ENCODE results near the gene SLCO3A1.
"Not testable (repeated sequence)": the region's sequence is repeated elsewhere in the genome, so short reads cannot be mapped to it uniquely, and the experiment has no call there.

Gene SLCO3A1

GRCh38 chr15:92161039-92161670 is 307.6 kb downstream of the SLCO3A1 start:
- no peak for DNase-seq (ENCODE audit: low spot score)

GRCh38 chr15:92162657-92163056 is 309.1 kb downstream of the SLCO3A1 start:
- DNase-seq (ENCODE audit: low spot score): no peak

- DNase-seq (ENCODE audit: low spot score): no peak
These were observed 310.1 kb downstream of the SLCO3A1 start for GRCh38 chr15:92163641-92164040.

GRCh38 chr15:92164327-92165000 is 311.0 kb downstream of the SLCO3A1 start:
- no peak for DNase-seq (ENCODE audit: low spot score)

GRCh38 chr15:92165001-92165346 is 311.5 kb downstream of the SLCO3A1 start:
- no peak for DNase-seq (ENCODE audit: low spot score)

GRCh38 chr15:92166029-92166428 is 312.5 kb downstream of the SLCO3A1 start:
- DNase-seq (ENCODE audit: low spot score): no peak

- no peak for DNase-seq (ENCODE audit: low spot score)
These were observed 313.4 kb downstream of the SLCO3A1 start for GRCh38 chr15:92166751-92167405.

GRCh38 chr15:92167451-92167850 is 313.9 kb downstream of the SLCO3A1 start:
- no peak for DNase-seq (ENCODE audit: low spot score)

- DNase-seq (ENCODE audit: low spot score): no peak
These were observed 314.7 kb downstream of the SLCO3A1 start for GRCh38 chr15:92168066-92168683.

GRCh38 chr15:92170897-92171296 is 317.4 kb downstream of the SLCO3A1 start:
- no peak for DNase-seq (ENCODE audit: low spot score)

- no peak for DNase-seq (ENCODE audit: low spot score)
These were observed 325.4 kb downstream of the SLCO3A1 start for GRCh38 chr15:92178911-92179310.

- DNase-seq (ENCODE audit: low spot score): no peak
These were observed 330.6 kb downstream of the SLCO3A1 start for GRCh38 chr15:92184142-92184541.

GRCh38 chr15:92184679-92185230 is 331.2 kb downstream of the SLCO3A1 start:
- no peak for DNase-seq (ENCODE audit: low spot score)

- DNase-seq (ENCODE audit: low spot score): no peak
These were observed 334.5 kb downstream of the SLCO3A1 start for GRCh38 chr15:92187975-92188374.

GRCh38 chr15:92189166-92189565 is 335.7 kb downstream of the SLCO3A1 start:
- no peak for DNase-seq (ENCODE audit: low spot score)

- no peak for DNase-seq (ENCODE audit: low spot score)
These were observed 341.7 kb downstream of the SLCO3A1 start for GRCh38 chr15:92195241-92195640.

- no peak for DNase-seq (ENCODE audit: low spot score)
These were observed 342.8 kb downstream of the SLCO3A1 start for GRCh38 chr15:92196342-92196741.

GRCh38 chr15:92197746-92198145 is 344.2 kb downstream of the SLCO3A1 start:
- DNase-seq (ENCODE audit: low spot score): no peak

GRCh38 chr15:92200891-92201290 is 347.4 kb downstream of the SLCO3A1 start:
- no peak for DNase-seq (ENCODE audit: low spot score)

- DNase-seq (ENCODE audit: low spot score): no peak
These were observed 351.8 kb downstream of the SLCO3A1 start for GRCh38 chr15:92205255-92205739.

GRCh38 chr15:92207601-92208000 is 354.1 kb downstream of the SLCO3A1 start:
- not testable (repeated sequence) for DNase-seq (ENCODE audit: low spot score)

Measured in RKO (cell line).